RWPE1 (cell line): Measurements from ENCODE around the gene PDCL3.

Experiments
- CTCF ChIA-PET: fragments of 350-600 bp; sonication (Branson Sonifier 250); formaldehyde crosslinking; extraction: SDS; loops from one replicate; lab custom pipeline; 2021; lab: Yijun Ruan, JAX
- POLR2A ChIA-PET: fragments of 400-600 bp; formaldehyde crosslinking; extraction: SDS; loops from one replicate; lab custom pipeline; 2020; ENCODE audit warnings: antibody characterized with exemption; ENCODE audit not compliant: low non-redundant PET; lab: Yijun Ruan, JAX
- DNase-seq: peaks from one replicate; pipeline ENCODE4 v3.0.0; 2012; ENCODE audit warnings: low spot score
- H3K27ac ChIP-seq: fragments of 450-650 bp; 2 replicates; pipeline ENCODE4 v1.5.1; 2017
- CTCF ChIP-seq: fragments of 450-650 bp; conservative IDR thresholded peaks from 2 replicates; pipeline ENCODE4 v1.5.1; 2017; ENCODE audit warnings: low read depth, mild to moderate bottlenecking

PDCL3 gene

GRCh38 chr2:100524331-100524730 is 38.5 kb upstream of the PDCL3 start:
- no peak for TF ChIP-seq CTCF
- ChIA-PET CTCF (no interaction called here), POLR2A (no interaction called here)
- DNase-seq: no peak
- H3K27ac ChIP-seq: no peak overlapping the region

GRCh38 chr2:100526868-100527267 is 35.9 kb upstream of the PDCL3 start:
- TF ChIP-seq CTCF: no peak
- no peak for DNase-seq

GRCh38 chr2:100527440-100528015 is 35.3 kb upstream of the PDCL3 start:
- no peak for TF ChIP-seq CTCF
- ChIA-PET POLR2A (no interaction called here), CTCF (no interaction called here)
- no peak overlapping the region for H3K27ac ChIP-seq
- DNase-seq: no peak

More at GRCh38 chr2:100526868-100527267, 35.9 kb upstream of the PDCL3 start:
- ChIA-PET POLR2A (no interaction called here), CTCF (no interaction called here)
- H3K27ac ChIP-seq: no peak overlapping the region

- DNase-seq: no peak
- POLR2A ChIA-PET: no interaction called here
- H3K27ac ChIP-seq: no peak overlapping the region
- TF ChIP-seq CTCF: no peak
- CTCF ChIA-PET: interaction anchor here (0.7 to 1.1 kb wide), 2 partner anchors 9 to 68 kb away, joined by 4 read pairs; no protein-coding TSS in a partner anchor
Measured at GRCh38 chr2:100529176-100529575, 33.6 kb upstream of the PDCL3 start.

DNA sequence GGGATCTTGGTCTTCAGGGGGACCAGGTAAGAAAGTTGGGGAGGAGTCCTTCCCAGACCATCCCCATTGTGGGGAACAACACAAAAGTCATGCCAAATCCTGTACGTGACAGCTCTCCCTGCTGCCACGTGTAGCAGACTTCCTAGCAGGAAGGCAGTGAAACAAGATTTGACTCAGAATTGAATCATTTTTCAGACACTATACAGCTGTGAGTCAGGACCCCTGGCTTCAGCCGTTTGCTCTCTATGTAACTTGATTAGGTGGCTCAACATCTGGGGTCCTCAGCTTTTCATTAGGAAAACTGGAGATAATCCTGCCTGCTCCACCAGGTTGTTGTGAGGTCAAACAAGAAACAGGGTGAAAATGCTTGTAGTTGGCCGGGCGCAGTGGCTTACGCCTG is 32.9 kb upstream of the PDCL3 start:
- CTCF ChIA-PET: no interaction called here
- no peak for TF ChIP-seq CTCF
- H3K27ac ChIP-seq: no peak overlapping the region
- POLR2A ChIA-PET: no interaction called here
- DNase-seq: peak; percentile 15

DNA sequence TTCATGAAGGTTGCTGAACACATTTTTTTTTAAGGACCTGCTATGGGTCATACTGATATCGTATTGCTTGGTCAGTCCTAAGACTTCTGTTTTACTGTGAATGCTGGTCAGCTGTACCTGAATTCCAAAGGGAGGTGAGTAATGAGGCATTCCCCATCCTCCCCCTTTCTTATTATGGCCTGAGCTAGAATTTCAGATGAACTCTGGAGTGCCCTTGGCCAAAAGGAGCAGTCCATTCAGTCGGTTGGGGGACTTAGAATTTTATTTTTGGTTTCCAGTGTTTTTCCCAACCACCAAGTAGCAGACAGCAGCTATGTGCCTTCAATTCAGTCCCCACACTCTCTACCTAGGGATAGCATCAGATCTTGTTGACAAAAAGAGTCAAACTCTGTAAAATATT is 26.9 kb upstream of the PDCL3 start:
- CTCF ChIA-PET: interaction anchor here (0.6 to 0.7 kb wide), 3 partner anchors 33 to 1606 kb away, joined by 3 read pairs; no protein-coding TSS in a partner anchor
- H3K27ac ChIP-seq: no peak overlapping the region
- no peak for TF ChIP-seq CTCF
- DNase-seq: no peak
- POLR2A ChIA-PET: no interaction called here
